Fibroblast of the aortic adventitia (primary cell): ENCODE results near the gene DIAPH3. TPM values are rescaled to one million over a fixed set of nuclear protein-coding genes. Genes with fewer than 3 reads are reported as not detected.
"Not testable (repeated sequence)": the region's sequence is repeated elsewhere in the genome, so short reads cannot be mapped to it uniquely, and the experiment has no call there.

Source experiments
- DNase-seq: peaks from one replicate; pipeline ENCODE4 v3.0.0-alpha.2; 2010; ENCODE audit warnings: low read depth
- H3K4me3 ChIP-seq: 2 replicates; pipeline ENCODE4 v1.5.1; 2011; ENCODE audit warnings: low read depth, mild to moderate bottlenecking, control low read depth, low read length, moderate library complexity
- CTCF ChIP-seq: IDR thresholded peaks from 2 replicates; pipeline ENCODE4 v1.5.1; 2011; ENCODE audit warnings: mild to moderate bottlenecking, low read length, control low read depth, inconsistent platforms; ENCODE audit not compliant: insufficient read depth
- total RNA-seq: library from RNA; depleted of rRNA; stranded (reverse); fragments of >200 nt; gene quantifications from 2 replicates; pipeline ENCODE4 v1.2.3, GENCODE V29; 2012; ENCODE audit warnings: low replicate concordance

The DIAPH3 gene
- total RNA-seq, 1 donor, result 40.9 TPM

- DNase-seq, result peak; percentile 60
- no peak for TF ChIP-seq CTCF
- no peak overlapping the region for H3K4me3 ChIP-seq
Measured at GRCh38 chr13:60090574-60090973, 73.2 kb downstream of the DIAPH3 start.

- not testable (repeated sequence) for H3K4me3 ChIP-seq, DNase-seq
Measured at GRCh38 chr13:60083780-60084179, 79.9 kb downstream of the DIAPH3 start.

- DNase-seq, result no peak
- no peak overlapping the region for H3K4me3 ChIP-seq
- TF ChIP-seq CTCF, result no peak
Measured at GRCh38 chr13:60080850-60081249, 82.9 kb downstream of the DIAPH3 start.

GRCh38 chr13:60078226-60078625, 85.5 kb downstream of the DIAPH3 start:
- TF ChIP-seq CTCF, result no peak

GRCh38 chr13:60075850-60076249, 87.9 kb downstream of the DIAPH3 start:
- peak; percentile 16 for DNase-seq
- no peak for TF ChIP-seq CTCF
- H3K4me3 ChIP-seq, result no peak overlapping the region

More at GRCh38 chr13:60078226-60078625, 85.5 kb downstream of the DIAPH3 start:
- no peak overlapping the region for H3K4me3 ChIP-seq
- no peak for DNase-seq

GRCh38 chr13:60074397-60074796, 89.3 kb downstream of the DIAPH3 start:
- no peak for DNase-seq
- no peak overlapping the region for H3K4me3 ChIP-seq
- no peak for TF ChIP-seq CTCF

GRCh38 chr13:60066226-60066625, 97.5 kb downstream of the DIAPH3 start:
- DNase-seq, result no peak
- TF ChIP-seq CTCF, result no peak
- H3K4me3 ChIP-seq, result no peak overlapping the region

GRCh38 chr13:60062502-60062901, 101.2 kb downstream of the DIAPH3 start:
- no peak for DNase-seq
- TF ChIP-seq CTCF, result no peak
- no peak overlapping the region for H3K4me3 ChIP-seq
